HFFc6 (cell line): ENCODE data around the gene GTF2H4. TPM values are rescaled to one million over a fixed set of nuclear protein-coding genes. Genes with fewer than 3 reads are reported as not detected.
A peak's percentile ranks its signal among the peaks of the same experiment; 100 is the strongest.

Experiments
- DNase-seq: peaks from one replicate; pipeline ENCODE4 v3.0.0-alpha.2; 2018
- H3K27ac Mint-ChIP-seq: 2 replicates; pipeline ENCODE4 v1.8.0; 2020; ENCODE audit warnings: mild to moderate bottlenecking, mixed read lengths
- H3K27me3 Mint-ChIP-seq: 2 replicates; pipeline ENCODE4 v1.8.0; 2021; ENCODE audit warnings: mild to moderate bottlenecking, moderate library complexity, mixed read lengths; ENCODE audit not compliant: insufficient read depth
- H3K36me3 Mint-ChIP-seq: 2 replicates; pipeline ENCODE4 v1.8.0; 2021; ENCODE audit warnings: low read depth, mixed read lengths
- H3K4me1 Mint-ChIP-seq: 2 replicates; pipeline ENCODE4 v1.8.0; 2020; ENCODE audit warnings: low read depth, mixed read lengths
- H3K4me3 Mint-ChIP-seq: 2 replicates; pipeline ENCODE4 v1.8.0; 2020; ENCODE audit warnings: mild to moderate bottlenecking, moderate library complexity, mixed read lengths
- H3K9me3 Mint-ChIP-seq: 2 replicates; pipeline ENCODE4 v1.8.0; 2020; ENCODE audit warnings: mild to moderate bottlenecking, mixed read lengths
- CTCF ChIP-seq: fragments of 200-600 bp; sonication (generic); IDR thresholded peaks from 2 replicates; pipeline ENCODE4 v1.5.0; 2021; ENCODE audit warnings: antibody characterized with exemption, mild to moderate bottlenecking
- total RNA-seq, 6 experiments: library from RNA; stranded (reverse); fragmentation: NEBNext Ultra II Directional; extraction: Animal tissue kit (Norgen Biotek cat#: 25700); gene quantifications; 2 replicates in 1 of 6; 3 replicates in 5 of 6; pipeline ENCODE4 v1.2.3, GENCODE V29; 2021

GTF2H4 gene
- total RNA-seq, 6 experiments from 2014 or later: 23.9 to 27.1 (median 26.5) TPM

- Mint-ChIP-seq H3K4me3 (peak overlapping the region; percentile 83), H3K9me3 (no peaks in the 10 kb centered on the region), H3K27me3 (peaks cover 3% of the 10 kb centered on the region), H3K36me3 (no peaks in the 10 kb centered on the region; the same call in 1 of the 2 replicates), H3K27ac (peak overlapping the region; percentile 87), H3K4me1 (peaks cover 64% of the 10 kb centered on the region)
- TF ChIP-seq CTCF: no peak
- peak; percentile 7 for DNase-seq
These were observed 23.2 kb upstream of the GTF2H4 start for GRCh38 chr6:30884521-30885480.

- DNase-seq: peak; percentile 24
- Mint-ChIP-seq H3K4me3 (peak overlapping the region; percentile 83), H3K27ac (peak overlapping the region; percentile 87), H3K9me3 (no peaks in the 10 kb centered on the region), H3K4me1 (peaks cover 71% of the 10 kb centered on the region), H3K27me3 (peaks cover 3% of the 10 kb centered on the region), H3K36me3 (no peaks in the 10 kb centered on the region; the same call in 1 of the 2 replicates)
- no peak for TF ChIP-seq CTCF
These were observed 22.5 kb upstream of the GTF2H4 start for GRCh38 chr6:30885481-30885998.

GRCh38 chr6:30885999-30886896 lies 21.8 kb upstream of the GTF2H4 start:
- Mint-ChIP-seq H3K36me3 (no peaks in the 10 kb centered on the region; the same call in 1 of the 2 replicates), H3K27me3 (peaks cover 3% of the 10 kb centered on the region), H3K4me3 (peak overlapping the region; percentile 83), H3K9me3 (no peaks in the 10 kb centered on the region), H3K4me1 (peaks cover 70% of the 10 kb centered on the region), H3K27ac (peak overlapping the region; percentile 87)
- no peak for TF ChIP-seq CTCF
- DNase-seq: peak; percentile 90

GRCh38 chr6:30886897-30887255 lies 21.1 kb upstream of the GTF2H4 start:
- no peak for DNase-seq
- Mint-ChIP-seq H3K27me3 (no peaks in the 10 kb centered on the region), H3K4me1 (peaks cover 64% of the 10 kb centered on the region), H3K36me3 (no peaks in the 10 kb centered on the region; the same call in 1 of the 2 replicates), H3K9me3 (no peaks in the 10 kb centered on the region), H3K4me3 (peak overlapping the region; percentile 83), H3K27ac (peak overlapping the region; percentile 87)
- no peak for TF ChIP-seq CTCF
